ENCODE results near the gene FAM9A. TPM values are rescaled to one million over a fixed set of nuclear protein-coding genes. Genes with fewer than 3 reads are reported as not detected.
"Not testable (repeated sequence)": the region's sequence is repeated elsewhere in the genome, so short reads cannot be mapped to it uniquely, and the experiment has no call there.

Gene FAM9A
- polyA plus RNA-seq, 4 donors: not detected

GRCh38 chrX:8798702-8799101 is 2.5 kb downstream of the FAM9A start:
- not testable (repeated sequence) for DNase-seq; H3K4me1 ChIP-seq (ENCODE audit: control insufficient read depth in 3 of 3, insufficient read depth in 2 of 3, low read depth in 1 of 3, low read length in 2 of 3); H3K27me3 ChIP-seq (ENCODE audit: control insufficient read depth in 3 of 3, insufficient read depth in 3 of 3, low read length in 3 of 3); H3K4me3 ChIP-seq (ENCODE audit: low read depth in 1 of 3, low read length in 3 of 3); FAIRE-seq; H3K27ac ChIP-seq (ENCODE audit: low read depth in 1 of 3, low read length in 2 of 3); H3K9me3 ChIP-seq (ENCODE audit: control insufficient read depth in 2 of 2, insufficient read depth in 1 of 2, low read depth in 1 of 2, low read length in 1 of 2); H3K36me3 ChIP-seq (ENCODE audit: control insufficient read depth in 3 of 3, insufficient read depth in 2 of 3, low read depth in 1 of 3, low read length in 3 of 3)
- WGBS, 3 donors: 81 to 86% (median 83%) methylated on average over 15 of the region's 16 CpGs

DNA sequence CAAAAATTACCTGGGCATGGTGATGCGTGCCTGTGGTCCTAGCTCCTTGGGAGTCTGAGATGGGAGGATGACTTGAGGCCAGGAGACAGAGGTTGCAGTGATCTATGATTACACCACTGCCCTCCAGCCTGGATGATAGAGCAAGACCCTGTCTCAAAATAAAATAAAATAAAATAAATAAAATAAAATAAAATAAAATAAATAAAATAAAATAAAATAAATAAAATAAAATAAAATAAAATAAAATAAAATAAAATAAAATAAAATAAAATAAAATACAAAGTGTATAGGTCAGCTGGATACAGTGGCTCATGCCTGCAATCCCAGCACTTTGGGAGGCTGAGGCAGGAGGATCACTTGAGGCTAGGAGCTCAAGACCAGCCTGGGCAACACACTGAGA is 14.1 kb downstream of the FAM9A start:
- H3K27me3 ChIP-seq (ENCODE audit: control insufficient read depth in 3 of 3, insufficient read depth in 3 of 3, low read length in 3 of 3); FAIRE-seq; DNase-seq; H3K36me3 ChIP-seq (ENCODE audit: control insufficient read depth in 3 of 3, insufficient read depth in 2 of 3, low read depth in 1 of 3, low read length in 3 of 3); H3K27ac ChIP-seq (ENCODE audit: low read depth in 1 of 3, low read length in 2 of 3); H3K9me3 ChIP-seq (ENCODE audit: control insufficient read depth in 2 of 2, insufficient read depth in 1 of 2, low read depth in 1 of 2, low read length in 1 of 2); H3K4me1 ChIP-seq (ENCODE audit: control insufficient read depth in 3 of 3, insufficient read depth in 2 of 3, low read depth in 1 of 3, low read length in 2 of 3); H3K4me3 ChIP-seq (ENCODE audit: low read depth in 1 of 3, low read length in 3 of 3): not testable (repeated sequence)
- 82 to 95% (median 95%) methylated on average over 1 of the region's 1 CpG for WGBS, 3 donors

DNA sequence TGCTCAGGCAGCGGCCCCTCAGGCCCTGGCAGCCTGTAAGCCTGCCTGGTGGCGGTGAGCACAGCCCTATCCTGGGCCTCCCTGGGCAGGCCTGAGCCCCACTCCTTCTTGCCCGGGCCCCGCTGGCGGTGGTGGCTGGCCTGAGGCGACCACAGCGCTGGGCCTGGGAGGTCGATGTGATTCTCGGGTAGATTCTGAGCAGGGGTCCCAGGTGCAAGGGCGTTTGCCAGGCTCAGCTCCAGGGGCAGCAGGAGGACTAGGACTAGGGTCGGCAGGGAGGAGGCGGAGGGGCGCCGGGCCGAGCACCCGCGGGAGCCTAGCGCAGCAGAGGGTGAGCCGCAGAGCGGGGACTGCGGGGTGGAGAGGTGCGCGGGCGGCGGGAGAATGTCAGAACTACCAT is 17.0 kb downstream of the FAM9A start:
- 91 to 92% (median 92%) methylated on average over 22 to 25 of the region's 25 CpGs for WGBS, 3 donors
- Histone ChIP-seq H3K9me3 (ENCODE audit: control insufficient read depth in 2 of 2, insufficient read depth in 1 of 2, low read depth in 1 of 2, low read length in 1 of 2) (no peaks in the 10 kb centered on the region), H3K27me3 (ENCODE audit: control insufficient read depth in 3 of 3, insufficient read depth in 3 of 3, low read length in 3 of 3) (no peaks in the 10 kb centered on the region), H3K4me3 (ENCODE audit: low read depth in 1 of 3, low read length in 3 of 3) (no peak overlapping the region), H3K27ac (ENCODE audit: low read depth in 1 of 3, low read length in 2 of 3) (no peak overlapping the region), H3K4me1 (ENCODE audit: control insufficient read depth in 3 of 3, insufficient read depth in 2 of 3, low read depth in 1 of 3, low read length in 2 of 3) (no peaks in the 10 kb centered on the region), H3K36me3 (ENCODE audit: control insufficient read depth in 3 of 3, insufficient read depth in 2 of 3, low read depth in 1 of 3, low read length in 3 of 3) (no peaks in the 10 kb centered on the region)
- FAIRE-seq (no peak), DNase-seq (no peak)

GRCh38 chrX:8783714-8784098 is 17.5 kb downstream of the FAM9A start:
- H3K9me3 ChIP-seq (ENCODE audit: control insufficient read depth in 2 of 2, insufficient read depth in 1 of 2, low read depth in 1 of 2, low read length in 1 of 2): no peaks in the 10 kb centered on the region
- H3K4me1 ChIP-seq (ENCODE audit: control insufficient read depth in 3 of 3, insufficient read depth in 2 of 3, low read depth in 1 of 3, low read length in 2 of 3): no peaks in the 10 kb centered on the region
- WGBS, 3 donors: 86 to 87% (median 86%) methylated on average over 17 to 19 of the region's 19 CpGs
- FAIRE-seq: no peak
- no peak overlapping the region for H3K27ac ChIP-seq (ENCODE audit: low read depth in 1 of 3, low read length in 2 of 3)
- H3K4me3 ChIP-seq (ENCODE audit: low read depth in 1 of 3, low read length in 3 of 3): no peak overlapping the region
- H3K27me3 ChIP-seq (ENCODE audit: control insufficient read depth in 3 of 3, insufficient read depth in 3 of 3, low read length in 3 of 3): no peaks in the 10 kb centered on the region
- H3K36me3 ChIP-seq (ENCODE audit: control insufficient read depth in 3 of 3, insufficient read depth in 2 of 3, low read depth in 1 of 3, low read length in 3 of 3): no peaks in the 10 kb centered on the region
- DNase-seq: no peak

- no peak for FAIRE-seq
- peak; percentile 2 for DNase-seq
Observed at GRCh38 chrX:8783097-8783713, 18.0 kb downstream of the FAM9A start.

DNA sequence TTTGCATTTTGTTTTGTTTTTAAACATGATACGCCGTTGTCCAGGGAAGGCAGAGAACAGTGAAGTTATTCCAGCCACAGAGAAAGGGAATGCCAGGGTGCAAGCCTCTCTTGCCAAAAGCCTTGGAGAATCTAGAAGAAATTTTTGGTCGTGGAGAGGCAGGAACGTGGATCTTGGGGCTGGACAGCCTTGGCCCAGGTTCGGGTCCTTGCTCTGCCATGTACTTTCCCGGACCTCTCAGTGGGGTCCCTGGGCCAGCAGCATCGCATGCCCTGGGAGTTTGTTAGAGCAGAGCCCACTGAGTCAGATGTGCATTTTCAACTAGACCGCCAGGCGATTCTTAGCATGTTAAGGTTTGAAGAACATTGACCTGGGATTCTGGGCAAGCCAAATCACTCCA is 18.6 kb downstream of the FAM9A start:
- Histone ChIP-seq H3K36me3 (ENCODE audit: control insufficient read depth in 3 of 3, insufficient read depth in 2 of 3, low read depth in 1 of 3, low read length in 3 of 3) (no peaks in the 10 kb centered on the region), H3K4me1 (ENCODE audit: control insufficient read depth in 3 of 3, insufficient read depth in 2 of 3, low read depth in 1 of 3, low read length in 2 of 3) (no peaks in the 10 kb centered on the region), H3K27ac (ENCODE audit: low read depth in 1 of 3, low read length in 2 of 3) (no peak overlapping the region), H3K4me3 (ENCODE audit: low read depth in 1 of 3, low read length in 3 of 3) (no peak overlapping the region), H3K9me3 (ENCODE audit: control insufficient read depth in 2 of 2, insufficient read depth in 1 of 2, low read depth in 1 of 2, low read length in 1 of 2) (no peaks in the 10 kb centered on the region), H3K27me3 (ENCODE audit: control insufficient read depth in 3 of 3, insufficient read depth in 3 of 3, low read length in 3 of 3) (no peaks in the 10 kb centered on the region)
- 78 to 86% (median 81%) methylated on average over 9 of the region's 9 CpGs for WGBS, 3 donors
- FAIRE-seq: no peak
- no peak for DNase-seq

More at GRCh38 chrX:8783097-8783713, 18.0 kb downstream of the FAM9A start:
- Histone ChIP-seq H3K27ac (ENCODE audit: low read depth in 1 of 3, low read length in 2 of 3) (no peak overlapping the region), H3K4me3 (ENCODE audit: low read depth in 1 of 3, low read length in 3 of 3) (no peak overlapping the region), H3K4me1 (ENCODE audit: control insufficient read depth in 3 of 3, insufficient read depth in 2 of 3, low read depth in 1 of 3, low read length in 2 of 3) (no peaks in the 10 kb centered on the region), H3K9me3 (ENCODE audit: control insufficient read depth in 2 of 2, insufficient read depth in 1 of 2, low read depth in 1 of 2, low read length in 1 of 2) (no peaks in the 10 kb centered on the region), H3K36me3 (ENCODE audit: control insufficient read depth in 3 of 3, insufficient read depth in 2 of 3, low read depth in 1 of 3, low read length in 3 of 3) (no peaks in the 10 kb centered on the region), H3K27me3 (ENCODE audit: control insufficient read depth in 3 of 3, insufficient read depth in 3 of 3, low read length in 3 of 3) (no peaks in the 10 kb centered on the region)
- WGBS, 3 donors: 46 to 53% (median 50%) methylated on average over 30 to 32 of the region's 32 CpGs

GRCh38 chrX:8781921-8782320 is 19.3 kb downstream of the FAM9A start:
- FAIRE-seq; H3K27me3 ChIP-seq (ENCODE audit: control insufficient read depth in 3 of 3, insufficient read depth in 3 of 3, low read length in 3 of 3): not testable (repeated sequence)
- WGBS, 3 donors: 65 to 75% (median 69%) methylated on average over 4 of the region's 4 CpGs

GRCh38 chrX:8773117-8773516 is 28.1 kb downstream of the FAM9A start:
- no peaks in the 10 kb centered on the region for H3K36me3 ChIP-seq (ENCODE audit: control insufficient read depth in 3 of 3, insufficient read depth in 2 of 3, low read depth in 1 of 3, low read length in 3 of 3)

More at GRCh38 chrX:8781921-8782320, 19.3 kb downstream of the FAM9A start:
- H3K4me1 ChIP-seq (ENCODE audit: control insufficient read depth in 3 of 3, insufficient read depth in 2 of 3, low read depth in 1 of 3, low read length in 2 of 3); H3K27ac ChIP-seq (ENCODE audit: low read depth in 1 of 3, low read length in 2 of 3); H3K36me3 ChIP-seq (ENCODE audit: control insufficient read depth in 3 of 3, insufficient read depth in 2 of 3, low read depth in 1 of 3, low read length in 3 of 3); H3K4me3 ChIP-seq (ENCODE audit: low read depth in 1 of 3, low read length in 3 of 3); DNase-seq; H3K9me3 ChIP-seq (ENCODE audit: control insufficient read depth in 2 of 2, insufficient read depth in 1 of 2, low read depth in 1 of 2, low read length in 1 of 2): not testable (repeated sequence)

GRCh38 chrX:8760021-8760420 is 41.2 kb downstream of the FAM9A start:
- FAIRE-seq (no peak), DNase-seq (no peak)
- no peak overlapping the region for H3K27ac ChIP-seq (ENCODE audit: low read depth in 1 of 3, low read length in 2 of 3)
- H3K27me3 ChIP-seq (ENCODE audit: control insufficient read depth in 3 of 3, insufficient read depth in 3 of 3, low read length in 3 of 3): no peaks in the 10 kb centered on the region
- no peaks in the 10 kb centered on the region for H3K4me1 ChIP-seq (ENCODE audit: control insufficient read depth in 3 of 3, insufficient read depth in 2 of 3, low read depth in 1 of 3, low read length in 2 of 3)
- WGBS, 3 donors: 83 to 84% (median 84%) methylated on average over 2 of the region's 2 CpGs
- H3K9me3 ChIP-seq (ENCODE audit: control insufficient read depth in 2 of 2, insufficient read depth in 1 of 2, low read depth in 1 of 2, low read length in 1 of 2): no peaks in the 10 kb centered on the region
- H3K4me3 ChIP-seq (ENCODE audit: low read depth in 1 of 3, low read length in 3 of 3): no peak overlapping the region
- H3K36me3 ChIP-seq (ENCODE audit: control insufficient read depth in 3 of 3, insufficient read depth in 2 of 3, low read depth in 1 of 3, low read length in 3 of 3): no peaks in the 10 kb centered on the region

More at GRCh38 chrX:8773117-8773516, 28.1 kb downstream of the FAM9A start:
- FAIRE-seq (no peak), DNase-seq (no peak)
- Histone ChIP-seq H3K27me3 (ENCODE audit: control insufficient read depth in 3 of 3, insufficient read depth in 3 of 3, low read length in 3 of 3) (no peaks in the 10 kb centered on the region), H3K4me1 (ENCODE audit: control insufficient read depth in 3 of 3, insufficient read depth in 2 of 3, low read depth in 1 of 3, low read length in 2 of 3) (no peaks in the 10 kb centered on the region), H3K9me3 (ENCODE audit: control insufficient read depth in 2 of 2, insufficient read depth in 1 of 2, low read depth in 1 of 2, low read length in 1 of 2) (no peaks in the 10 kb centered on the region), H3K27ac (ENCODE audit: low read depth in 1 of 3, low read length in 2 of 3) (no peak overlapping the region), H3K4me3 (ENCODE audit: low read depth in 1 of 3, low read length in 3 of 3) (no peak overlapping the region)
- WGBS, 3 donors: 40 to 58% (median 50%) methylated on average over 2 to 5 of the region's 5 CpGs

Measured in small intestine (tissue), 7 donors.